ENCODE measurements around the gene FOXP1. TPM values are rescaled to one million over a fixed set of nuclear protein-coding genes. Genes with fewer than 3 reads are reported as not detected.

FOXP1 gene
- total RNA-seq, 1 experiment from 2014 or later: 75.3 TPM

- Histone ChIP-seq H2BK20ac (ENCODE audit: low read depth, low read length, poor library complexity, severe bottlenecking) (no peak overlapping the region), H3K79me2 (ENCODE audit: insufficient read depth, low read length) (no peaks in the 10 kb centered on the region)
- peak overlapping the region in 2 of 3 experiments; percentile 1 to 40; a peak in 2 of 7 replicates for H3K27ac Mint-ChIP-seq
These were observed 406.2 kb downstream of the FOXP1 start for GRCh38 chr3:71177375-71177774.

More at GRCh38 chr3:71177375-71177774, 406.2 kb downstream of the FOXP1 start:
- no peak overlapping the region for H2BK120ac ChIP-seq (ENCODE audit: low read depth, low read length, poor library complexity, severe bottlenecking)
- no CpG with 5 or more reads among the region's 4 CpGs for WGBS (ENCODE audit: extremely low coverage, insufficient read length, low lambda C conversion rate)
- H3K4me2 ChIP-seq (ENCODE audit: insufficient read depth, insufficient read length, low read length): no peak overlapping the region
- H2AK5ac ChIP-seq (ENCODE audit: insufficient read length, low read length): no peak overlapping the region
- H3K9ac ChIP-seq (ENCODE audit: extremely low read depth, insufficient read length, low read length): no peak overlapping the region
- no peak overlapping the region for H3K4ac ChIP-seq (ENCODE audit: low read depth, low read length)
- DNase-seq: no peak
- H3T11ph ChIP-seq (ENCODE audit: low read length): no peak overlapping the region
- Mint-ChIP-seq H3K27me3 (ENCODE audit: low read depth) (no peaks in the 10 kb centered on the region), H3K36me3 (ENCODE audit: insufficient read depth in 1 of 3, low read depth in 3 of 3) (peaks cover 0 to 23% (median 10%) of the 10 kb centered on the region in 3 experiments; a peak in 4 of 7 replicates), H3K9me3 (no peaks in the 10 kb centered on the region), H3K4me3 (no peak overlapping the region), H3K4me1 (peaks cover 22 to 25% of the 10 kb centered on the region in 2 experiments)
- no peak overlapping the region for H4K5ac ChIP-seq (ENCODE audit: insufficient read length, low read depth, low read length)
- no peak overlapping the region for H3K14ac ChIP-seq (ENCODE audit: insufficient read depth, low read length)
- no peak overlapping the region for H2BK12ac ChIP-seq (ENCODE audit: insufficient read length, low read depth, low read length)
- H4K8ac ChIP-seq (replicated peaks; ENCODE audit: insufficient read length, low read depth, low read length): no peak overlapping the region
- TF ChIP-seq, protein P1, sequence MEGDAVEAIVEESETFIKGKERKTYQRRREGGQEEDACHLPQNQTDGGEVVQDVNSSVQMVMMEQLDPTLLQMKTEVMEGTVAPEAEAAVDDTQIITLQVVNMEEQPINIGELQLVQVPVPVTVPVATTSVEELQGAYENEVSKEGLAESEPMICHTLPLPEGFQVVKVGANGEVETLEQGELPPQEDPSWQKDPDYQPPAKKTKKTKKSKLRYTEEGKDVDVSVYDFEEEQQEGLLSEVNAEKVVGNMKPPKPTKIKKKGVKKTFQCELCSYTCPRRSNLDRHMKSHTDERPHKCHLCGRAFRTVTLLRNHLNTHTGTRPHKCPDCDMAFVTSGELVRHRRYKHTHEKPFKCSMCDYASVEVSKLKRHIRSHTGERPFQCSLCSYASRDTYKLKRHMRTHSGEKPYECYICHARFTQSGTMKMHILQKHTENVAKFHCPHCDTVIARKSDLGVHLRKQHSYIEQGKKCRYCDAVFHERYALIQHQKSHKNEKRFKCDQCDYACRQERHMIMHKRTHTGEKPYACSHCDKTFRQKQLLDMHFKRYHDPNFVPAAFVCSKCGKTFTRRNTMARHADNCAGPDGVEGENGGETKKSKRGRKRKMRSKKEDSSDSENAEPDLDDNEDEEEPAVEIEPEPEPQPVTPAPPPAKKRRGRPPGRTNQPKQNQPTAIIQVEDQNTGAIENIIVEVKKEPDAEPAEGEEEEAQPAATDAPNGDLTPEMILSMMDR (conservative IDR thresholded peaks at IDR 0.05): no peak
- H3K79me1 ChIP-seq (ENCODE audit: insufficient read depth, low read depth, low read length, poor library complexity, severe bottlenecking): no peaks in the 10 kb centered on the region
- no peak overlapping the region for H4K91ac ChIP-seq (ENCODE audit: insufficient read length, low read depth, low read length)
- no peaks in the 10 kb centered on the region for H3K23me2 ChIP-seq (ENCODE audit: insufficient read length, low read depth, low read length, poor library complexity, severe bottlenecking)
- no peak overlapping the region for H3K18ac ChIP-seq (ENCODE audit: insufficient read length, low read depth, low read length)
- no peak overlapping the region for H3K23ac ChIP-seq (ENCODE audit: insufficient read length, low read depth, low read length)
- H3K27ac ChIP-seq (ENCODE audit: insufficient read length, low read depth, low read length): peak overlapping the region; percentile 27
- no peak overlapping the region for H2BK15ac ChIP-seq (ENCODE audit: low read depth, low read length)
- no peaks in the 10 kb centered on the region for H4K20me1 ChIP-seq (ENCODE audit: control insufficient read depth, insufficient read depth, insufficient read length)
- no peak overlapping the region for H2BK5ac ChIP-seq (ENCODE audit: insufficient read length, low read length)
- H3K56ac ChIP-seq (ENCODE audit: insufficient read length, low read depth, low read length): no peak overlapping the region
- no peak overlapping the region for H2AFZ ChIP-seq (ENCODE audit: low read length)
- H3K9me3 ChIP-seq (ENCODE audit: control insufficient read depth, low read depth, low read length): no peaks in the 10 kb centered on the region
- no peaks in the 10 kb centered on the region for H3K27me3 ChIP-seq (ENCODE audit: insufficient read depth, low read length)
- H3K4me1 ChIP-seq (ENCODE audit: insufficient read depth, low read length): no peaks in the 10 kb centered on the region

Data from H9 (cell line).